Activated CD8-positive, alpha-beta memory T cell treated with anti-CD3 and anti-CD28 coated beads, Interleukin-2, amount 50 U/mL, for 48 hours (primary cell): ENCODE results near the gene SLCO2B1.
A peak's percentile ranks its signal among the peaks of the same experiment; 100 is the strongest.

Experiments used
- DNase-seq: peaks from one replicate; pipeline ENCODE4 v3.0.0-alpha.2; 2020

SLCO2B1 gene

GRCh38 chr11:75195167-75195962, 44.5 kb downstream of the SLCO2B1 start:
- no peak for DNase-seq

DNA sequence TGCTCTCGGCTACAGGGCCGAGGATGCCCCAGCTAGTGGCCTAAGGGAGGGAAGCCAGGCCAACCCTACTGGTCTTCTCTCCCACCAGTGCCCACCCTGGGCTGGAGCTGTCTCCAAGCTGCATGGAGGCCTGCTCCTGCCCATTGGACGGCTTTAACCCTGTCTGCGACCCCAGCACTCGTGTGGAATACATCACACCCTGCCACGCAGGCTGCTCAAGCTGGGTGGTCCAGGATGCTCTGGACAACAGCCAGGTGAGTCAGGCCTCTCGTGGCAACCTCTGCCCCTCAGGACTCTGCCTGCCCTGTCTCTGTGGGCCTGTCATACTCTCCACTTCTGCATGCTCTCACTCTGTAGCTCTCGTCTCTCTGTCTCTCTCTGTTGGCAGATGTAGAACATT, 45.5 kb downstream of the SLCO2B1 start:
- no peak for DNase-seq

DNA sequence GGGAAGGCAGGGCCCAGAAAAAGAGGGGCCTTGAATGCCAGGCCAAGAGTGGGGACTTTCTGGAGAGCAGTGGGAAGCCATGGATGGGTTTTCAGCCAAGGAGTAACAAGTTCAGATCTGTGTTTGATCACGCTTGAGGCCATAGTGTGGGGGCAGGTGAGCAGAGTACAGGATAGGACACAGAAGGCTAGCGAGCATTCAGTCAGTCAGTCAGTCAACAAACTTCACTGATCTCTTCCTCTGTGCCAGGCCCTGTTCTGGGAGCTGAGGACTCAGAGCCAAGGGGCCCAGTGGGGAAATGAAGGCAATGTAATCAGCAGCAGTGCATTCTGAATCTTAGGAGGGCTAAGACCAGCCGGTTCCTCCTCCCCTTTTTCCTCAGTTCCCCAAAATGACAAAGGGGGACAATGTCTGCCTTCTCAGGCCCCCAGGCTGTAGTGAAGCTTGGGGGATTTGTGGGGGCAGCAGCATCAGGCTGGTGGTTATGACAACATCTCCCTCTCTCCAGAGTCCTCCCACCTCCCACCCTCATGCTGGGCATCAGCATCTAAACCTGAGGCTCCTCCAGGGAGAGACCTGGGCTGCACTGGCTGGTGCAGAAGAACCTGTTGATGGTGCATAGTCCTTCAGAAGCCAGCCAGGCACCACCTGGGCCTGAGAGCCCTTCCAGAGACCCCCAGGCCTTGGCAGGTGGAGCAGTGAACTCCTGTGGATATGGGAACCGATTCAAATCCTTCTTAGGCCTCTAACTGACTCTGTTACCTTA, 46.8 kb downstream of the SLCO2B1 start:
- DNase-seq: no peak

DNA sequence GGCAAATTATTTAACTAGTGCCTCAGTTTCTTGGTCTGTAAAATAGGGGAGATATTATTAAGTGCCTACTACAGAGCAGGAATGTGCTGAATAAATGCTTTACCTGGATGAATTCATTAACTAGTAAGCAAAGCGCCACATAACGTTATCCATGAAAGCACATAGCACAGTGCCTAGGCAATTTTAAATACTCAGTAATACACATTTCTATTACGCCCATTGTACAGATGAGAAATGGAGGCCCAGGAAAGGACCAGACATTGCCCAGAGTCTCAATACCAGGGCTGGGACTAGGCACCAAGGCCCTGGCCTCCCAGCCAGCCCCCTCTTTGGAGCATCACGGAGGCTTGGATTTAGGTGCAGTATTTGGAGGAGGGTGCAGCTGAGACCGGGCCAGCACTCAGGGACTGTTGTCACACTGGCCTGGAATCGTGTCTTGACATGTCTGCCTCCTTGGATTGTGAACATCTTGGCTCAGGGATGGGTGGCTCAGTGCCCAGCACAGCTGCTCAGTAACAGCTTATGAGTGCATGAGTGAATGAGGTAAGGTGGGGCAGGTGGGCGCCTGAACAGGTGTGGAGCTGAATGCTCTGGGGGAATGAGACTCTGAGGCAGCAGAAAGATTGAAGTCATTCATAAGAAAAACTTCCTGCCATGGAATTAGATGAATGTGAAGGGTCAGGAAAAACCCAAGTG, 47.5 kb downstream of the SLCO2B1 start:
- no peak for DNase-seq

DNA sequence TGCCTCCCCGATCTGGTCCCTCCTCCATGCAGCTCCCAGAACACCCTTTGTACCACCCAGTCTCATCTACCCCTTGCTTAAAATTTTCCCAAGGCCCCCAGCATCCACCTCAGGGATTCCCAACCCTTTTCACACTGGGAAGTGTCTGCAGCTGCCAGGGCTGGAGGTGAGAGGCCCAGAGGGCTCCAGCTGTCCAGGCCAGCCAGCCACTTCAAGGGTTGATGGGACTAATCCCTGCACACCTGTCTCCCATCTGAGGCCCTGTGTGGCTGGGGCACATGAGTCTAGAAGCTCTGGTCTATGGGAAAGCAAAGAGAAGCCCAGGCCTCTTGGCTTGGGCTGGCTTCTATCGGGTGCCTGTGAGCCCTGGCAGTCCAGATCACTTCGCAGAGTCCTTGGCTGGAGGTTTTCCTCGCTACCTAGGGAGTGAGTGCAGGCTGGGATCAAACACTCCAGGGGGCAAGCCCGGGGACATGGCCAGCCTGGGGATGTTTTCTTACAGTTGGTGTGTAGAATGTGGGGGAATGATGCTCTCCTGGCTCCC, 48.6 kb downstream of the SLCO2B1 start:
- DNase-seq: no peak

DNA sequence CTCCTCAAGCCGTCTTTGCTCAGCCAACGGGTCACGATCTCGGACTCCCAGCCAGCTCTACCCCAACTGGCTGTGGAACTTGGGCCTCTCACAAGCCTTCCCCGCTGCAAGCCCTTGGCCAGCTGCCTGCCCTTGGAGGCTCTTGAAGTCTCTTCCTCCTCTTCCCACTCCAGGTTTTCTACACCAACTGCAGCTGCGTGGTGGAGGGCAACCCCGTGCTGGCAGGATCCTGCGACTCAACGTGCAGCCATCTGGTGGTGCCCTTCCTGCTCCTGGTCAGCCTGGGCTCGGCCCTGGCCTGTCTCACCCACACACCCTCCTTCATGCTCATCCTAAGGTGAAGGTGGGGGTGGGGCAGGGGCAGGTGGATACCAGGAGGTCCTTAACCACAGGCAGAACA, 49.1 kb downstream of the SLCO2B1 start:
- no peak for DNase-seq

- no peak for DNase-seq
Measured at GRCh38 chr11:75200531-75200930, 49.6 kb downstream of the SLCO2B1 start.

DNA sequence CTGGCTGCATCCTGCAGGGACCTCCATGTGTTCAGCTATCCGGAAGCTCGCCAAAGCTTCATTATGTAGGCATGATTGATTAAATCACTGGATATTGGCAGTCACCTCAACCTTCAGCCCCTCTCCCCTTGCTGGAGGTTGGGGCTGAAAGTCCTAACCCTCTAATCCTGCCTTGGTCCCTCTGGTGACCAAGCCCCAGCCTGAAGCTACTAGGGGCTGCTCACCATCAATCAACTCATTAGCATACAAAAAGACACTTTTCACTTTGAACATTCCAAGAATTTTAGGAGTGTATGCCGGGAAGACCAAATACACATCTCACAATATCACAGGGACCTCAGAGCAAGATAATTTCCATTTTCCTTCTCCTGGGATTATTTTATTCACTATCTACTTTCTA, 50.9 kb downstream of the SLCO2B1 start:
- no peak for DNase-seq

- no peak for DNase-seq
Measured at GRCh38 chr11:75202195-75202594, 51.3 kb downstream of the SLCO2B1 start.

GRCh38 chr11:75203138-75203537, 52.2 kb downstream of the SLCO2B1 start:
- no peak for DNase-seq

- no peak for DNase-seq
Measured at GRCh38 chr11:75203641-75204011, 52.7 kb downstream of the SLCO2B1 start.

- no peak for DNase-seq
Measured at GRCh38 chr11:75204012-75204674, 53.2 kb downstream of the SLCO2B1 start.

DNA sequence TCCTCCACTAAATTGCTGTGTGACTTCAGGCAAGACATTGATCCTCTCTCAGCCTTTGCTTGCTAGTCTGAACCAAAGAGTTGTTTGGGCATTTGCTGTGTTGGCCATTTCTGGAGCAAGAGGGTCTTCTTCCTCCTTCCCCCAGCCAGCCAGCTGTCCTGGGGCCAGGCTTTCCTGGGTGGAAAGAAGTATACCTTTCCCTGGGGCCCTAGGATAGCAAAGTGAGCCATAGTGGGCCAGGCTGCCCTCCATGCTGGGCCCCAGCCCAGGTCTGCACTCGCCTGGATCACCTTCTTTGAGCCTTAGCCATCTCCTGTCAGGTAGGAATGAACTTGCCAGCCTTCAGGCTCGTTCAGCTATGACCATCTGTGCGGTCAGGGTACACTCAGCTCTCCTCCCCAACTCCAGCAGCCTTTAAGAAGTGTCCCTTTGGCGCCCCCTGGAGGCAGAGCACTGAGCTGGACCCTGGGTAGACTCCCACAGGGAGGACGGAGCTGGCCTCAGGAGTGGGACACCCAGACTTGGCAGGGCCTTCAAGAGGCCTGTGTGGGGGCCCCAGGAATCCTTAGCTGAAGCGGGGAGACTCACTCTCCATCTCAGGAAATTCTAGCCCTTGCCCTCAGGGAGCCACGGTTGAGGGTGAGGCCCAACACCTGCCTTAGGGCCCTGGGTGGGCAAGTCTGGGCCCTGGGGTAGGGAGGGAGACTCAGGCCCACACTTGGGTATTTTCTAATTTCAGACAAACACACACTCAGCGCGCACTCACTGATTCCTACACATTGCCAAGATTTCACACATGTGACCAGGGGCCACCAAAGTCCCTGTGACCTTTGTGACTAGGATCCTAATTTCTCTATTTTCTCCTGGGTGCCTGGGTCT, 54.0 kb downstream of the SLCO2B1 start:
- DNase-seq: peak; percentile 96

- DNase-seq: no peak
Measured at GRCh38 chr11:75205564-75206020, 54.7 kb downstream of the SLCO2B1 start.

GRCh38 chr11:75208446-75208845, 57.5 kb downstream of the SLCO2B1 start:
- DNase-seq: no peak

- no peak for DNase-seq
Measured at GRCh38 chr11:75212411-75212810, 61.5 kb downstream of the SLCO2B1 start.

DNA sequence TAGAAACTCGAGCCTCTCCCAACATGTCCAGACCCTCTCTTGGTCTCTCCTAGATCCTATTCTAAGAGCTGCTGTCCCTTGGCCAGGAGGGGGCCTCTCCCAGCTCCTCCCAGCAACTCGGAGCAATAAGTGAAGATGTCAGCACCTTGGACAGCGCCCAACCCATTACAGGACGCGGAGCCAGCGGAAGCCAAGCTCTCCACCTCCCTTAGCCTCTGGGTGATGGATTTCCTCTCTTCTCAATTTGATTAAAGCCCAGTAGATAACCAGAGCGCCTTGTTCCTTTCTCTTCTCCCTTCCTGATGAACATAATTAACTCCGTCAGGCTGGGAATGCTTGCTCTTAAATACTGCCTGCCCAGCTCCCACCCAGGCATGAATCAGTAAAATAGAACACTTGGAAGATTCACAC, 63.5 kb downstream of the SLCO2B1 start:
- DNase-seq: peak; percentile 94

- no peak for DNase-seq
Measured at GRCh38 chr11:75214843-75215242, 63.9 kb downstream of the SLCO2B1 start.

DNA sequence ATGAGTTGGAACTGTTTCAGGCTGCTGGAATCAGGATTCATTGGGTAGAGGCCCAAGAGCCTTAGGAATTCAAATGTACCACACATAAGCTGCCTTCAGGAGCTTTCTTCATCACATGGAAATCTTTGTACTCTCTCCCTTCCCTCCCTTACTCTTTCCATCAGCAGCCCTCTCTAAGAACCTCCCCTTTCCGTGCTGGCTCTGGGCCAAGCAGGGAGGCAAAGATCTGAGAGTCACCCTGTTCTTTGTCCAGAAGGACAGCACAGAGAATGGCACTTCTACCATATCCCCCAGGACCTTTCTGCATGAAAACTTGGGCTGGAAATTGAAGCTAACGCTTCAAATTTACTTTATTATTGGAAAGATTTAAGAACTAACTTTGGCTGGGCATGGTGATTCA, 69.0 kb downstream of the SLCO2B1 start:
- DNase-seq: no peak

GRCh38 chr11:75223954-75224643, 73.2 kb downstream of the SLCO2B1 start:
- DNase-seq: no peak

- no peak for DNase-seq
Measured at GRCh38 chr11:75225794-75226193, 74.9 kb downstream of the SLCO2B1 start.
